AG04449 (cell line): ENCODE data around the gene PRR5.

ENCODE experiments used
- CTCF ChIA-PET: fragments of 350-600 bp; formaldehyde crosslinking; extraction: SDS; loops from one replicate; lab custom pipeline; 2021; ENCODE audit warnings: antibody characterized with exemption; lab: Yijun Ruan, JAX
- POLR2A ChIA-PET: fragments of 400-600, 350-600 bp; formaldehyde crosslinking; extraction: SDS; loops from one replicate; lab custom pipeline; 2020; ENCODE audit warnings: antibody characterized with exemption, inconsistent platforms; lab: Yijun Ruan, JAX
- DNase-seq: peaks from one replicate; pipeline ENCODE4 v3.0.0-alpha.2; 2010; ENCODE audit warnings: low read depth, low spot score
- H3K4me3 ChIP-seq: 2 replicates; pipeline ENCODE4 v1.5.1; 2011; ENCODE audit warnings: low read depth, mild to moderate bottlenecking, control low read depth, low read length
- CTCF ChIP-seq: IDR thresholded peaks from one replicate; pipeline ENCODE4 v1.5.1; 2011; ENCODE audit warnings: mild to moderate bottlenecking, moderate library complexity, low read length, control low read depth, inconsistent platforms; ENCODE audit not compliant: insufficient read depth; ENCODE audit errors: missing control alignments

The PRR5 gene

DNA sequence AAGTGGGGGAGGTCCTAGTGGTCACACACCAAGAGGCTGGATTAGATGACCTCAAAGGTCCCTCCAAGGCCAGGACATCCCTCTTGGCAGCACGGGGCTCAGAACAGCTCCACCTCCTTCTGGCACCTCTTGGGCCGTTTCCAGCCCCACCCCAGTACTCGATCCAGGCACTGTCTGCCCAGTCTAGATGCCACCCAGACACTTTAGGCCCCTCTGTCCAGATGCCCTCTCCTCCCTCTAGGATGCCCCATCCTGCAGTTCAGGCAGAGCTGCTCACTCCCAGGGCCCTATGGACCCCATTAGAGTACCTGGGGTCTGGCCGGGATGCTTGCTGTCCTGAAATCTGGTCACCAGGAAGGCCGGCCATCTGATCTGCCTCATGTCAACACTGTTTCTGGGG is 34.7 kb upstream of the PRR5 start:
- CTCF ChIA-PET: interaction anchor here (1.1 to 6.6 kb wide), 2 partner anchors 16 to 19 kb away, joined by 3 to 60 read pairs; no protein-coding TSS in a partner anchor
- H3K4me3 ChIP-seq: no peak overlapping the region
- POLR2A ChIA-PET: no interaction called here
- DNase-seq: no peak
- no peak for TF ChIP-seq CTCF

DNA sequence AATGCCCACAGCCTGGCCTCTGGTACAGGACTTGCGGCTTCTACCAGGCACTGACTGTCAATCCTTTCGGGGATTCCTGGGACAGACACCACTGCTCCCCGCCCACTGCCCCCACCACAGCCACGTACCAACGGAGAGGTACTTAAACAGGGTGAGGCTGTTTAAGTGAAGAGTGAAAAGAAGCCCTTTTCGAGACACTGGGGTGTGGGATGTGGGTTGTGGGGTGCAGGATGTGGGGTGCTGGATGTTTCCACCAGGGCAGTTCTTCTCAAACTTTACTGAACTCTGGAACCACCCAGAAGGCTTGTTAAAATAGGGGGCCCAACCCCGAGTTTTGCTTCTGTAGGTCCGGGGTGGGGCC is 34.2 kb upstream of the PRR5 start:
- CTCF ChIA-PET: interaction anchor here (6.6 kb wide), 1 partner anchor 15 kb away, joined by 60 read pairs; no protein-coding TSS in a partner anchor
- no peak for DNase-seq
- POLR2A ChIA-PET: no interaction called here
- H3K4me3 ChIP-seq: peak overlapping the region; percentile 51
- TF ChIP-seq CTCF: no peak

DNA sequence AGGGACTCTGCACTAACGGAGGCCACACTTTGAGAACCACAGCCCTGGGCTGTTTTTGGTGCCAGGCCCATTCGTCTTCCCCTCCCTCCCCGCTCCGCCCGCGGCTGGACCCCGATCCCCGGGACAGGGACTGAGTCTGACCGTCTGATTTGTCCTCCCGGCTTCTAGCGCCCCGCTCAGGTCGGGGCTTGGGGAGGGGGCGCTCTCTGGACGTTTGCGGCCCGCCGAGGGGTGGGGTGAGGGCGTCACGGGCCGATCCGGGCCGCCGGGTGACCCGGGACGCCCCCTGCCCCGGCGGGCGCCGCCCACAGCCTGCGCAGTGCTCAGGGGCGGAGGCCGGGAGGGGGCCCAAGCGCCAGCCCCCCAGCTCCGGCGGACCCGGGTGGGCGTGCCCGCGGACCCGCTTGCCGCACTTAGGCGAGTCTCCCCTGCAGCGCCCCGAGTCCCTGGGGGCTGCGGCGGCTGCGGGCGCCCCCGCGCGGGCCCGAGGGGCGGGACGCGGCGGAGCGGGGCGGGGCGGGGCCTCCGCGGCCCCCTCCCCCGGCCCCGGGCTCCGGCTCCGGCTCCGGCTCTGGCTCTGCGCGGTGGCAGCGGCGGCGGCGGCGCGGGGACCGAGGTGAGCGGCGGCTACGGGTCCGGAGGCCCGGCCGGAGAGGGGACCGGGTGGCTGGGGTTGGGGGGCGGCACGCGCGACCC is 33.7 kb upstream of the PRR5 start:
- DNase-seq: no peak
- CTCF ChIA-PET: interaction anchor here (6.6 kb wide), 1 partner anchor 14 kb away, joined by 60 read pairs; no protein-coding TSS in a partner anchor
- POLR2A ChIA-PET: no interaction called here
- peak overlapping the region; percentile 51 for H3K4me3 ChIP-seq
- TF ChIP-seq CTCF: no peak

DNA sequence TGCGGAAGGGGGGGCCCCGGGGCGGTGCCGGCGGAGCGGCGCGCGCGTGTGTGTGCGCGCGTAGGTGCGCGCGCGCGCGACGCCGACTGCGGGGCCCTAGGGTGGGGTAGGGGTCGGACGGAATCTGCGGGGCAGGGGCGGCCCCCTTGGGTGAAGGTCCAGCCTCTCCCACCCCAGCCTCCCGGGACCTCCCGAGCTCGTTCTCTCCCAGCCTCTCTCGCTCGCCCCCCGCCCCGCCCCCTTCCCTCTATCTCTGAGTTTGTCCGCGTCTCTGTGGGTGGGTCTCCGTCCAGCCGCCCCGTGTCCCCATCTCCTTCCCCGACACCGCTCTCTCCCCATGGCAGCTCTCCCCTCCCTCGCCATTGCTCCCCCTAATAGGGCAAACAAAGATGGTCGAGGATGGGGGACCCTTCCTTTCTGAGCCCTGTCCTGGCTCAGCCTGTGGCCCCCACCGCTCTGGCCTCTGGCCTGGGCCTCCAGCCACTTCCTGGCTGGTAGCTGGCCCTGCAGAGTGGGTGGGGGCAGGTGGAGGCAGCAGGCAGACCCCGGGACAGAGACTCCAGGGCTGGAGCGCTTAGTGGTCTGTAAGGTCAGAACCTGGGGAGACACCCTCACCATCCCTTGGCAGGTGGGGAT is 33.0 kb upstream of the PRR5 start:
- POLR2A ChIA-PET: no interaction called here
- TF ChIP-seq CTCF: no peak
- H3K4me3 ChIP-seq: peak overlapping the region; percentile 51
- DNase-seq: no peak
- CTCF ChIA-PET: interaction anchor here (1.1 to 6.6 kb wide), 2 partner anchors 11 to 14 kb away, joined by 4 to 60 read pairs; no protein-coding TSS in a partner anchor

GRCh38 chr22:44669561-44669976 is 32.4 kb upstream of the PRR5 start:
- peak overlapping the region; percentile 51 for H3K4me3 ChIP-seq
- no peak for DNase-seq
- ChIA-PET CTCF (interaction anchor here (1.1 to 6.6 kb wide), 3 partner anchors 10 to 676 kb away, joined by 4 to 60 read pairs (median 5); no protein-coding TSS in a partner anchor), POLR2A (no interaction called here)
- TF ChIP-seq CTCF: peak; percentile 49

- no peak overlapping the region for H3K4me3 ChIP-seq
- ChIA-PET POLR2A (no interaction called here), CTCF (interaction anchor here (1.1 to 6.6 kb wide), 5 partner anchors 9 to 677 kb away, joined by 3 to 60 read pairs (median 5); no protein-coding TSS in a partner anchor)
- no peak for TF ChIP-seq CTCF
- no peak for DNase-seq
Measured at GRCh38 chr22:44670220-44670988, 31.6 kb upstream of the PRR5 start.
